ENCODE results near the gene NAMPT.

NAMPT gene

DNA sequence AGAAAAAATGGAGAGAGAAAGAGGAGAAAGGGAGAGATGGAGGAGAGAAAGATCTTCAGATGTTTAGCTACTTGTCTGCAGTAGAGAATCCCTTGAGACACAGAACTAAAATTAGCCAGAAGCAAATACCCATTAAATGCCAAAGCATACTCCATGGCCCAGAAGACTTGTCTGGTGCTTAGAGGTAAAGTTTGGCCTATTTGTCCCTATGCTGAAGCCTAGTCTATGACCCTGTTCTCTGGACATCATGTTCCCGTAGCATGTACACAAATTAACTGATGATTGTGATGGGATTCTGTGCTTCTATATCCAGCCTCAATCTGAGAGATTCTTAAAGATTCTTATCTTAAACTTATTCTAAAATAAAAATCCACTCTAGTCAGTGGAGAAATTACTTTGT is 85.8 kb downstream of the NAMPT start:
- no peaks in the 10 kb centered on the region for H4K20me1 ChIP-seq (ENCODE audit: control insufficient read depth, insufficient read depth, low read depth, low read length)
- no peaks in the 10 kb centered on the region for H3K9me3 ChIP-seq (ENCODE audit: control insufficient read depth, insufficient read depth, low read length)
- H3K4me1 ChIP-seq (ENCODE audit: control insufficient read depth, low read length): no peaks in the 10 kb centered on the region
- no peaks in the 10 kb centered on the region for H3F3A ChIP-seq (ENCODE audit: control insufficient read depth, insufficient read depth)
- H3K9me2 ChIP-seq (replicated peaks; ENCODE audit: control insufficient read depth, low read length): no peaks in the 10 kb centered on the region
- no peak overlapping the region for H3K27ac ChIP-seq (ENCODE audit: low read depth, low read length)
- H3K4me3 ChIP-seq (ENCODE audit: low read length): no peak overlapping the region
- no peak overlapping the region for H3K4me2 ChIP-seq (ENCODE audit: low read length)
- H3K79me2 ChIP-seq (ENCODE audit: control insufficient read depth, low read length): no peaks in the 10 kb centered on the region
- H3K27me3 ChIP-seq (ENCODE audit: control insufficient read depth, low read length): peaks cover 5% of the 10 kb centered on the region
- no peak for TF ChIP-seq EZH2phosphoT487 (IDR thresholded peaks at IDR 0.05; ENCODE audit: borderline replicate concordance, low read length)
- TF ChIP-seq, protein P1, sequence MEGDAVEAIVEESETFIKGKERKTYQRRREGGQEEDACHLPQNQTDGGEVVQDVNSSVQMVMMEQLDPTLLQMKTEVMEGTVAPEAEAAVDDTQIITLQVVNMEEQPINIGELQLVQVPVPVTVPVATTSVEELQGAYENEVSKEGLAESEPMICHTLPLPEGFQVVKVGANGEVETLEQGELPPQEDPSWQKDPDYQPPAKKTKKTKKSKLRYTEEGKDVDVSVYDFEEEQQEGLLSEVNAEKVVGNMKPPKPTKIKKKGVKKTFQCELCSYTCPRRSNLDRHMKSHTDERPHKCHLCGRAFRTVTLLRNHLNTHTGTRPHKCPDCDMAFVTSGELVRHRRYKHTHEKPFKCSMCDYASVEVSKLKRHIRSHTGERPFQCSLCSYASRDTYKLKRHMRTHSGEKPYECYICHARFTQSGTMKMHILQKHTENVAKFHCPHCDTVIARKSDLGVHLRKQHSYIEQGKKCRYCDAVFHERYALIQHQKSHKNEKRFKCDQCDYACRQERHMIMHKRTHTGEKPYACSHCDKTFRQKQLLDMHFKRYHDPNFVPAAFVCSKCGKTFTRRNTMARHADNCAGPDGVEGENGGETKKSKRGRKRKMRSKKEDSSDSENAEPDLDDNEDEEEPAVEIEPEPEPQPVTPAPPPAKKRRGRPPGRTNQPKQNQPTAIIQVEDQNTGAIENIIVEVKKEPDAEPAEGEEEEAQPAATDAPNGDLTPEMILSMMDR (IDR thresholded peaks at IDR 0.05; ENCODE audit: low read depth, low read length, poor library complexity, severe bottlenecking): no peak
- no peaks in the 10 kb centered on the region for H3K36me3 ChIP-seq (ENCODE audit: control insufficient read depth, low read length)
